ENCODE results near the gene KDF1.

GRCh38 chr1:26965213-26965612 is 4.9 kb upstream of the KDF1 start:
- TF ChIP-seq ZNF274 (IDR thresholded peaks at IDR 0.05; ENCODE audit: low read depth, low read length) = no peak
- no peak for TF ChIP-seq YY1 (IDR thresholded peaks at IDR 0.05; ENCODE audit: insufficient read depth, insufficient read length)
